HepG2 (cell line): Measurements from ENCODE around the gene TOM1L2. TPM values are rescaled to one million over a fixed set of nuclear protein-coding genes. Genes with fewer than 3 reads are reported as not detected.
A peak's percentile ranks its signal among the peaks of the same experiment; 100 is the strongest.

Experiments used
- IRF9 ChIP-seq: sonication (generic); formaldehyde crosslinking; IDR thresholded peaks from 2 replicates; pipeline ENCODE4 v1.8.0; 2022; ENCODE audit warnings: missing genetic modification reagents, mild to moderate bottlenecking, borderline replicate concordance
- JDP2 ChIP-seq: sonication (generic); formaldehyde crosslinking; IDR thresholded peaks from 2 replicates; pipeline ENCODE4 v1.8.1; 2022; ENCODE audit warnings: missing genetic modification reagents, borderline replicate concordance
- KDM3A ChIP-seq: IDR thresholded peaks from 2 replicates; pipeline ENCODE4 v1.6.1; 2018; ENCODE audit warnings: low read depth, missing compliant biosample characterization
- MAZ ChIP-seq, 2 experiments: sonication (generic) in 1 of 2; formaldehyde crosslinking in 1 of 2; IDR thresholded peaks; 2 replicates each; pipeline versions ENCODE4 v1.5.0 to v1.6.1; 2012 to 2020; ENCODE audit warnings: low read depth in 2 of 2, mild to moderate bottlenecking in 2 of 2, borderline replicate concordance in 1 of 2, improper control_type of control experiment in 1 of 2, low read length in 1 of 2, missing genetic modification reagents in 1 of 2, moderate library complexity in 1 of 2
- NR2C2 ChIP-seq: sonication (generic); formaldehyde crosslinking; IDR thresholded peaks from 2 replicates; pipeline ENCODE4 v1.4.0; 2020; ENCODE audit warnings: missing genetic modification reagents, mild to moderate bottlenecking, moderate library complexity, borderline replicate concordance
- SUZ12 ChIP-seq: fragments of 150-350 bp; IDR thresholded peaks from 2 replicates; pipeline ENCODE4 v1.6.1; 2014; ENCODE audit warnings: low read depth, low read length
- ZNF576 ChIP-seq: sonication (generic); formaldehyde crosslinking; IDR thresholded peaks from 2 replicates; pipeline ENCODE4 v1.4.0; 2020; ENCODE audit warnings: mild to moderate bottlenecking, missing genetic modification reagents
- ZNF580 ChIP-seq: IDR thresholded peaks from 2 replicates; pipeline ENCODE4 v1.6.1; 2016; ENCODE audit warnings: low read depth, borderline replicate concordance
- polyA plus RNA-seq, 8 experiments: library from polyadenylated mRNA; depleted of rRNA in 3 of 8; stranded (reverse) in 7 of 8; unstranded in 1 of 8; fragments of >200 nt; fragmentation: Illumina TruSeq in 4 of 8; extraction: Trizol in 4 of 8; gene quantifications; 2 replicates each; pipeline versions ENCODE4 v1.2.1 to v1.2.3, GENCODE V29; 2011 to 2016; ENCODE audit warnings: low read depth in 4 of 8, missing spikeins in 1 of 8, mixed read lengths in 1 of 8; ENCODE audit not compliant: insufficient read depth in 1 of 8
- total RNA-seq, 5 experiments: library from RNA; depleted of rRNA; stranded (reverse); fragments of >200 nt; fragmentation: Illumina TruSeq; extraction: Trizol; gene quantifications; 2 replicates each; pipeline ENCODE4 v1.2.3, GENCODE V29; 2016; ENCODE audit warnings: low read depth in 1 of 5

The TOM1L2 gene
- total and polyA plus RNA-seq, 2 of the 13 experiments (the other 11 are each of a cell fraction or from before 2014, with no cell fraction given): 4.7 to 7.4 TPM

GRCh38 chr17:17812211-17813054, 159.8 kb downstream of the TOM1L2 start (continued):
- TF ChIP-seq ZNF576 (no peak), IRF9 (CRISPR knock-in tag) (0 out of 2 replicates have a peak, but pooled peaks have one; percentile 56), NR2C2 (CRISPR knock-in tag) (peak; percentile 67; the same call in 1 of the 2 replicates), ZNF580 (CRISPR knock-in tag) (no peak), SUZ12 (no peak), JDP2 (CRISPR knock-in tag) (no peak), MAZ (IDR thresholded peaks at IDR 0.05; ENCODE audit: borderline replicate concordance, low read depth, low read length) (peak; percentile 16; the same call in 1 of the 2 replicates), MAZ (CRISPR knock-in tag; IDR thresholded peaks at IDR 0.05; ENCODE audit: low read depth) (peak; percentile 71), KDM3A (CRISPR knock-in tag) (peak; percentile 56; the same call in 1 of the 2 replicates)
